Lung (tissue), 12 donors: ENCODE results near the gene NAXD. TPM values are rescaled to one million over a fixed set of nuclear protein-coding genes. Genes with fewer than 3 reads are reported as not detected.

Experiments used
- ATAC-seq: fragments of 200-7000 bp; cut with Tn5 transposase; one replicate; pipeline ENCODE4 v1.9.1; 2020; ENCODE audit warnings: moderate number of reproducible peaks; ENCODE audit not compliant: insufficient read depth, low FRiP score
- DNase-seq, 3 donors: peaks; one replicate each; pipeline ENCODE4 v3.0.0-alpha.2; 2013 to 2017
- H3K27ac ChIP-seq, 2 donors: one replicate each; pipeline ENCODE4 v1.5.1; 2013; ENCODE audit warnings: mild to moderate bottlenecking in 2 of 2, moderate library complexity in 2 of 2, control low read depth in 1 of 2, inconsistent platforms in 1 of 2, low read depth in 1 of 2, low read length in 1 of 2
- H3K27me3 ChIP-seq, 3 donors: one replicate each; pipeline ENCODE4 v1.5.1; 2013; ENCODE audit warnings: low read length in 2 of 3; ENCODE audit not compliant: control insufficient read depth in 3 of 3, insufficient read depth in 3 of 3
- H3K36me3 ChIP-seq, 4 donors: one replicate each; pipeline ENCODE4 v1.5.1; 2013; ENCODE audit warnings: low read length in 4 of 4, mild to moderate bottlenecking in 1 of 4, moderate library complexity in 1 of 4; ENCODE audit not compliant: control insufficient read depth in 4 of 4, insufficient read depth in 4 of 4
- H3K4me1 ChIP-seq, 5 donors: one replicate each; pipeline ENCODE4 v1.5.1; 2013; ENCODE audit warnings: low read length in 5 of 5, mild to moderate bottlenecking in 2 of 5, moderate library complexity in 1 of 5; ENCODE audit not compliant: control insufficient read depth in 5 of 5, insufficient read depth in 5 of 5
- H3K4me3 ChIP-seq: one replicate; pipeline ENCODE4 v1.5.1; 2013; ENCODE audit warnings: mild to moderate bottlenecking, control low read depth, moderate library complexity
- H3K9ac ChIP-seq, 2 donors: one replicate each; pipeline ENCODE4 v1.5.1; 2013; ENCODE audit warnings: low read length in 2 of 2, control low read depth in 1 of 2; ENCODE audit not compliant: insufficient read depth in 1 of 2
- H3K9me3 ChIP-seq, 4 donors: one replicate each; pipeline ENCODE4 v1.5.1; 2013; ENCODE audit warnings: low read length in 3 of 4, mild to moderate bottlenecking in 1 of 4, moderate library complexity in 1 of 4; ENCODE audit not compliant: control insufficient read depth in 4 of 4, insufficient read depth in 3 of 4
- WGBS, 2 donors: extraction: QIAGEN DNeasy Blood & Tissue Kit; methylation state at CpG; one replicate each; pipeline ENCODE4 v1.1.7; 2013; 5-methylcytosine and 5-hydroxymethylcytosine counted together
- polyA plus RNA-seq, 2 donors: library from polyadenylated mRNA; stranded (reverse); fragments of 200-250 nt; gene quantifications; one replicate each; pipeline ENCODE4 v1.2.1, GENCODE V29; 2013
- total RNA-seq, 2 donors: library from RNA; depleted of rRNA in 1 of 2; stranded (reverse); fragments of >200 nt in 1 of 2; gene quantifications; one replicate each; pipeline ENCODE4 v1.2.1, GENCODE V29; 2014 to 2021
- TF ChIP-seq, protein P1 (sequence below): IDR thresholded peaks from 2 replicates; pipeline ENCODE4 v1.5.1; 2012; ENCODE audit warnings: mild to moderate bottlenecking; ENCODE audit errors: control extremely low read depth, extremely low read depth
- donor health status: control.
- donor health status: control.
- donor health status: Bipolar disorder and iron deficiency.
- donor health status: healthy.
- donor health status: DM: yes; HTN: yes; CAD: no.

Gene NAXD
- total and polyA plus RNA-seq, 4 donors: 24.1 to 28.9 (median 28.6) TPM

DNA sequence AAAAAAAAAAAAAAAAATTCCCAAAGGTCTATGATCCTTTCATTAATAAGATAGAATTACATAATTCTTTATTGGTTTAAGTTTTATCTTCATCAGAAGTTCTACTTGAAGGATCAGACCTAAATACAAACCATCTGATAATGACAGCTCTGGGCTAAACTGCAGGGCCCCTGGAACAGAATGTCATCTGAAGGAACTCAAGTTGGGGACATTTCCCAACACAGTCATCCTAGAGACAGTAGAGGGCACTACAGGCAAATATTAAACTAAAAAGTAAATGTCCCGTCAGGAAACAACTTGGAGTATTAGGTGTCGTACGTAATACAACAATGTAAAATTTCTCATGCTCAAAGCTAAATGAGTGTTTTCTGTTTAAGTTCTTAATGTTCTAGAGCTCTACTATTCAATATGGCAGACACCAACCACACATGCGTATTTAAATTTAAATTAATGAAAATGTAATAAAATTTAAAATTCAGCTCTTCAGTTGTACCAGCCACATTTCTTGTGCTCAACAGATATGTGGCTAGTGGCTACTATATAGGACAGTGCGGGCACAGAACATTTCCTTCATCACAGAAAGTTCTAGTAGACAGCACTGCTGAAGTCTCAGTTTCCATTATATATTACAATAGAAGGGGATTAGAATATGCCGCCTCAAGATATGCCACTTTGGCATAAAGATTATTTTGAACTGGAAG lies 21.8 kb upstream of the NAXD start:
- 44 to 46% methylated on average over 6 of the region's 6 CpGs for WGBS, 2 donors
- no peaks in the 10 kb centered on the region for H3K27me3 ChIP-seq
- H3K9ac ChIP-seq: no peak overlapping the region
- H3K27ac ChIP-seq: no peak overlapping the region
- no peaks in the 10 kb centered on the region for H3K4me1 ChIP-seq
- H3K4me3 ChIP-seq: no peak overlapping the region
- H3K9me3 ChIP-seq: no peaks in the 10 kb centered on the region
- DNase-seq (peak in 2 of 3 donors; percentile 77 to 78), ATAC-seq (peak; percentile 82)
- TF ChIP-seq, protein P1, sequence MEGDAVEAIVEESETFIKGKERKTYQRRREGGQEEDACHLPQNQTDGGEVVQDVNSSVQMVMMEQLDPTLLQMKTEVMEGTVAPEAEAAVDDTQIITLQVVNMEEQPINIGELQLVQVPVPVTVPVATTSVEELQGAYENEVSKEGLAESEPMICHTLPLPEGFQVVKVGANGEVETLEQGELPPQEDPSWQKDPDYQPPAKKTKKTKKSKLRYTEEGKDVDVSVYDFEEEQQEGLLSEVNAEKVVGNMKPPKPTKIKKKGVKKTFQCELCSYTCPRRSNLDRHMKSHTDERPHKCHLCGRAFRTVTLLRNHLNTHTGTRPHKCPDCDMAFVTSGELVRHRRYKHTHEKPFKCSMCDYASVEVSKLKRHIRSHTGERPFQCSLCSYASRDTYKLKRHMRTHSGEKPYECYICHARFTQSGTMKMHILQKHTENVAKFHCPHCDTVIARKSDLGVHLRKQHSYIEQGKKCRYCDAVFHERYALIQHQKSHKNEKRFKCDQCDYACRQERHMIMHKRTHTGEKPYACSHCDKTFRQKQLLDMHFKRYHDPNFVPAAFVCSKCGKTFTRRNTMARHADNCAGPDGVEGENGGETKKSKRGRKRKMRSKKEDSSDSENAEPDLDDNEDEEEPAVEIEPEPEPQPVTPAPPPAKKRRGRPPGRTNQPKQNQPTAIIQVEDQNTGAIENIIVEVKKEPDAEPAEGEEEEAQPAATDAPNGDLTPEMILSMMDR: peak; percentile 59
- H3K36me3 ChIP-seq: no peaks in the 10 kb centered on the region

DNA sequence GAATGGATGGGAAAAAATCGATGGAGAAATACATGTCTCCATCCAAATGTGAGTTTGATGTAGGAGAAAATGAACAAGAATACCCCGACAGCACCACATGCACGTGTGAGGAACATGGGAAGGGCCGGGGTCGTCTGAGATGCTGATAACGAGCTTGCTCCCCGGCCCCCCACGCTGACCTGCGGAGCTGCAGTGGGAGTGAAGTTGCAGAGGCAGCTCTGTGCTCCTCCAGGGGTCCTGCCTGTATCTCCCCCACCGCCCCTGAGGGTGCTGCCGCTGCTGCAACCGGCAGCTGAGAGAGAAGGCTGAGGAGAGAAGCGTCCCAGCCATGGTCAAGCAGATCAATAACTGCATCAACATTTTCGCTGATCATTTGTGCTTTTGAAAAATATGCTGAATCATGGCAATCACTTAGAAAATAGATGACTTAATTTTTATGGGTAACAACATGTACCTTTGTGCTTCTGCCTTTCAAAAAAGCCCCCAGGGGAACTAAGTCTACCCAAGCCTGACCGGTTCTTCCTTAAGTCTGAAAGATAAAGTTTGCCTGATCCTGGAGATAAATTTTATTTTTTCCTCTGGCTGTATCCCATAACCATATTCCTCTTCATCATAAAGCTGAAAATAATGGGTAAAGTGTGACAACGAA lies 18.2 kb upstream of the NAXD start:
- Histone ChIP-seq H3K27me3 (no peaks in the 10 kb centered on the region), H3K4me1 (no peaks in the 10 kb centered on the region), H3K27ac (no peak overlapping the region), H3K9me3 (no peaks in the 10 kb centered on the region), H3K9ac (no peak overlapping the region), H3K36me3 (no peaks in the 10 kb centered on the region), H3K4me3 (no peak overlapping the region)
- ATAC-seq (no peak), DNase-seq (no peak)
- TF ChIP-seq, protein P1: no peak
- 77 to 78% methylated on average over 16 of the region's 16 CpGs for WGBS, 2 donors

DNA sequence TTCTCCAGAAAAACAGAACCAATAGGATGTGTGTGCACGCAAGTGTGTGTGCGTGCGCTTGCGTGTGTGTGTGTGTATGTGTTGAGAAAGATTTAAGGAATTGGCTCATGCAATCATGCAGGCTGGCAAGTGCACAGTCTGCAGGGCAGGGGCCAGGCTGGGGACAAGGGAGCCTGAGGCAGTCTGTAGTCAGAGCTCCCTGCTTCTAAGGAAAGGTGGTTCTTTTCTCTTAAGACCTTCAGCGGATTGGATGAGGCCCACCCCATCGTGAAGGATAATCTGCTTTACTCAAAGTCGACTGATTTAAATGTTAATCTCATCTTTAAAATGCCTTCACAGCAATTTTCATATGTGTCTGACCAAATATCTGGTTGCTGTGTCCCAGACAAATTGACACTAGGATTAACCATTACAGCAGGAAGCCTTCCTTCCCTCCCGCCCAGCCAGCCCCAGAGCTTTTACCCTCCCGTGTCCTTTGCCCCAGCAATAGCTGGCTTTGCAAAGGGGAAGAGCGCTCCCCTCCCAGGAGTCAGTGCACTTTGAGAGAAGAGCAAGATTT lies 15.0 kb upstream of the NAXD start:
- no peak for DNase-seq
- Histone ChIP-seq H3K27ac (no peak overlapping the region), H3K36me3 (no peaks in the 10 kb centered on the region), H3K9me3 (no peaks in the 10 kb centered on the region), H3K4me1 (no peaks in the 10 kb centered on the region), H3K27me3 (no peaks in the 10 kb centered on the region), H3K4me3 (no peak overlapping the region), H3K9ac (no peak overlapping the region)
- no peak for ATAC-seq
- TF ChIP-seq, protein P1: no peak
- 83 to 90% methylated on average over 10 of the region's 10 CpGs for WGBS, 2 donors
